Stomach (tissue), 4 donors: ENCODE results near the gene GNAI3.

Experiments
- CTCF ChIP-seq, 7 experiments: fragments of 450-650 bp in 4 of 7; fragments of 200-600 bp in 3 of 7; sonication (generic) in 3 of 7; IDR thresholded peaks; one replicate each; pipeline ENCODE4 v1.5.1; 2016 to 2019; ENCODE audit warnings: antibody characterized with exemption in 7 of 7, control low read depth in 2 of 7, mild to moderate bottlenecking in 1 of 7
- EP300 ChIP-seq: sonication (generic); formaldehyde crosslinking; IDR thresholded peaks from one replicate; pipeline ENCODE4 v1.6.1; 2017; ENCODE audit warnings: antibody characterized with exemption
- POLR2A ChIP-seq, 4 donors: fragments of 450-650 bp; IDR thresholded peaks; one replicate each; pipeline ENCODE4 v1.6.1; 2016; ENCODE audit warnings: antibody characterized with exemption in 4 of 4, control low read depth in 2 of 4, mild to moderate bottlenecking in 1 of 4, moderate library complexity in 1 of 4
- POLR2AphosphoS5 ChIP-seq, 3 donors: sonication (generic); formaldehyde crosslinking; IDR thresholded peaks; one replicate each; pipeline ENCODE4 v1.6.1; 2016; ENCODE audit warnings: antibody characterized with exemption in 3 of 3

GRCh38 chr1:109499661-109500536 is 48.5 kb upstream of the GNAI3 start:
- TF ChIP-seq CTCF (IDR thresholded peaks at IDR 0.05): peak in 3 of 7 experiments; percentile 4 to 26 (median 18)
- TF ChIP-seq POLR2A (IDR thresholded peaks at IDR 0.05): no peak
- TF ChIP-seq POLR2AphosphoS5 (IDR thresholded peaks at IDR 0.05): no peak
- TF ChIP-seq EP300: no peak
